Activated effector memory CD4-positive, alpha-beta T cell treated with anti-CD3 and anti-CD28 coated beads, Interleukin-2, amount 50 U/mL, for 16 hours (primary cell): Measurements from ENCODE around the gene CAMTA1.

Experiments
- DNase-seq: peaks from one replicate; pipeline ENCODE4 v3.0.0-alpha.2; 2020

CAMTA1 gene

DNA sequence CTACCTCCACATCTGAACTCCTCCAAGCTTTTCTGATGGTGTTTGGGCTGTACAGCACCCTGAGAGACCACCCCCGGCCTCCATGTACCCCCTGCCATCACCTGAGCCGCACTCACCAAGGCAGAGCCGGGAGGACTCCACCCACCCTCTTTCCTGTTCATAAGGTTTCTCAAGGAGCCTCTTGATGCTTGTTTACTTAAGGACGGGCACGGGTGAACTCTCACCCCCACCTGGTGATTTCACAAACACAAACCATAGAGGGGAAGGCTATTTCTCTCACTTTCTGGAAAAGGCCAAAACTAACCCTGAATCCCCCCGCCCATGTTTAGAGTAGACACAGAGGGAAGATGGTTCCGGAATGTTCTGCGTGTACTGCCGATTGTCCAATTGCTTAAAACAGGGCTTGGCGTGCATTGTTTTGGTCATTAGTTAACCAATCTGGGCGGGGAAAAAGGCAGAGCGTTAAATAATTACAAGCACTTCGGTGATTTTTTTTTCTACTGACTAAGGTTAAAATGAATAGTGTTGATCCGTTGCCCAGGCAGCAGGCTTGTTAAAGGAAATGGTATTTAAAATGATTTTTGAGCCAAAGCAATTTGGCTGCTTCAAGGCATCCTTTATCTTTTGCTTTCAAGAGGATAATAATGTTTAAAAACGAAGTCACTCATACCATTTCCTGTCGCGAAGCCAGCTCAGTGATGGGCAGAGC, 706.0 kb downstream of the CAMTA1 start:
- no peak for DNase-seq

- no peak for DNase-seq
Measured at GRCh38 chr1:7491818-7492173, 706.5 kb downstream of the CAMTA1 start.

DNA sequence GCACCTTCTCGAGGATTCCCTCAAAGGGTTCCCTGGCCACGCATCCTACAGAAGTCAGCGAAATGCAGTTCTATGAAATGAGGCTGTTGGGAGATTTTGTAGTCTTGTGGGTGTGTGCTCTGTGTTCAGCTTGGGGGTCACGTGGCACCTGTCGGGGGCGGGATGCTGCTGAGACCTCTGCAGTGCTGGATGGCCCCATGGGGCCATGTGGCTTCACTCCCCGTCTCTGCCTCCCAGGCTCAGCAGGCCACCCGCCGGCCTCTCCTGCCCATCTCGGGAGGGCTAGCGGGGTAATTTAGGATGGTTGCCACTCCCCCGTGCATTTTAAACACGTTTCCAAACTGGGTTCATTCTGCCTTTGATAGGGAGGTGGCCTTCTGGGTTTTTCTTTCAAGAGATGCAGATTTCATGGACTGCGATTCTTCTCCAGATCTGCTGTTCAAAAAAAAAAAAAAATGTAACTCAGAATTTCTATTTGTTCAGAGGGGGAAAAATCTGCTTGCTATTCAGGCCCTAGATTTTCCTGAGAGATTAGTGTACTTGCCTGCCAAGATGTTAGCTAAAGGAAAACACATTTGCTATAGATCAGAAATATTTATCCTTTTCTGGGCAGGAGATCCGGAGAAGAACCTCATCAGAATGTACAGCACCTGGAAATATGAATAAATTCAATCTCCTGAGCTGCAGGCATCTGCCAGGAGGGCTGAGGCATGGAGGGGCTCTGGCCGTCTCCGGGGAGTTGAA, 708.6 kb downstream of the CAMTA1 start:
- no peak for DNase-seq

DNA sequence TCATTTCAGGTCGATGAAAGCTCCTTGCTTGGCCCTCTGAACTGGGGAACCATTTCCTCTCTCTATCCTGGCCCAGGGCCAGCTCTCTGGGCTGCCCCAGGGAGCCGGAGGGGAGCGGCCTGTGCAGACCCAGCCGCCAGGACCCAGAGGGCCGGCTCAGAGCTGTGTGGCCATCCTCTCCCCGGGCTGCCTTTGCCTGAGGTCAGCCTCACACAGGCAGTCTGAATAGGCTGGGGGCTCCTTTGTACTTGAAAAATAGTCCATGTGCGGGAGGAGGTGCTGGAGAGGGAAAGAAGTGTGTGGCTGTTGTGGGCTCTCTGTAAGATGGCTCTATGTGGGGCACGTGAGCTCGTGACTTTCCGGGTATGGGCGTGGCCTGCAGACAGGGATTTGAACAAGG, 710.7 kb downstream of the CAMTA1 start:
- DNase-seq: no peak

DNA sequence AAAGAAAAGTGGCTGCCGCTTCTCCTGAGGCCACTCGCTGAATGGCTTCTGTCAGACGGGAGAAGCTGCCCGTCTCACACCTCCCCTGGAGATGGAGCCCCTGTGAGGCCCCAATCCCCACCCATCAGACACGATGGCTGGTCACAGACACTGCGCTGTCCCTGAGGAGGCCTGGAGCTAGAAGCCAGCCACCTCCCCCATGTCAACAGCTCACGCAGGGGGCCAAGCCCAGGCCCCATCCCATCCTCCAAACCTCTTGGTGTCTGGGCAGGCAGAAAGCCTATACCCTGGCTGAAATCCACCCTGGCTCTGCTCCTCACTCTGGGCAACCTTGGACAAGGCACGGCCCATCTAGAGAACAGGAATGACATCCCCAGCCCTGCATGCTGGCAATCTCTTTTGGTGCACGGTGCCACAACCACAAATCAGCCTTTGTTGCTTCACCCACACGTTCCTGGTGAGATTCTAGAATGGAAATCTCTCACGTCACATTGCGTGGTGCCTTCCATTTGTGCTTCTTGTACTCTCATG, 711.9 kb downstream of the CAMTA1 start:
- no peak for DNase-seq

DNA sequence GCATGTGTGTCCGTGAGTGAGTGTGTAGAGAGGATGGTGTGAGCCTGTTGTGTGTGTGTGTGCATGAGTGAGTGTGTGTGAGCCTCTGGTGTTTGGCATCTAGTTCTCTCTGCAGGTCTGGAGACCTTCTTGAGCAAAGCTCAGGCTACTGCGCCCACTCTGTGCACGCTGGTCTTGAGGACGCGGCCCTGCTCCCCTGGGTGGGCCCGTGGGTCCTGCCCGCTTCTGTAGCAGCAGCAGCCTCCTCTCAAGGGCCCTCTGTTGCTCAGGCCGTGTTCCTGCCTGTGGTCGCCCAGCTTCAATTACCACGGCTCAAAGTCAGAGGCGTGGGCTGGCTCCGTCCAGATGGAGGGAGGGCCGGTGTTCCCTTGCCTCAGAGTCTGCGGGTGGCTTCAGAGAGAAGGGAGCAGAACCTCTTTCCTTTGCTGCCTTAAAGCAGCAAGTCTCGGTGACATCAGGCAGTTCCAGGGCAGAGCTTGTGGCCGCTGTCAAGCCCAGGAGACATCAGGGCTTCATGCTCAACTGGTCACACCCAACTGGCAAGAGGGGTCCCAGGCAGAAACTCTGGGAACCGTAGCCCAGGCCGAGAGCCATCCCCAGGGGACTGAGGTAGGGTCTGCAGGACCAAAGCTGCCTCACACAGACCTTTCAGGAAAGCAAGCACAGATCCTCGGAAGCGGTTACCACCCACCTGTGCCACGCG, 715.3 kb downstream of the CAMTA1 start:
- DNase-seq: no peak

- DNase-seq: no peak
Measured at GRCh38 chr1:7501084-7501491, 715.8 kb downstream of the CAMTA1 start.

GRCh38 chr1:7501723-7502603, 716.7 kb downstream of the CAMTA1 start:
- no peak for DNase-seq

GRCh38 chr1:7503691-7504437, 718.6 kb downstream of the CAMTA1 start:
- DNase-seq: no peak

- no peak for DNase-seq
Measured at GRCh38 chr1:7504438-7504720, 719.1 kb downstream of the CAMTA1 start.

- no peak for DNase-seq
Measured at GRCh38 chr1:7505094-7505770, 720.0 kb downstream of the CAMTA1 start.

DNA sequence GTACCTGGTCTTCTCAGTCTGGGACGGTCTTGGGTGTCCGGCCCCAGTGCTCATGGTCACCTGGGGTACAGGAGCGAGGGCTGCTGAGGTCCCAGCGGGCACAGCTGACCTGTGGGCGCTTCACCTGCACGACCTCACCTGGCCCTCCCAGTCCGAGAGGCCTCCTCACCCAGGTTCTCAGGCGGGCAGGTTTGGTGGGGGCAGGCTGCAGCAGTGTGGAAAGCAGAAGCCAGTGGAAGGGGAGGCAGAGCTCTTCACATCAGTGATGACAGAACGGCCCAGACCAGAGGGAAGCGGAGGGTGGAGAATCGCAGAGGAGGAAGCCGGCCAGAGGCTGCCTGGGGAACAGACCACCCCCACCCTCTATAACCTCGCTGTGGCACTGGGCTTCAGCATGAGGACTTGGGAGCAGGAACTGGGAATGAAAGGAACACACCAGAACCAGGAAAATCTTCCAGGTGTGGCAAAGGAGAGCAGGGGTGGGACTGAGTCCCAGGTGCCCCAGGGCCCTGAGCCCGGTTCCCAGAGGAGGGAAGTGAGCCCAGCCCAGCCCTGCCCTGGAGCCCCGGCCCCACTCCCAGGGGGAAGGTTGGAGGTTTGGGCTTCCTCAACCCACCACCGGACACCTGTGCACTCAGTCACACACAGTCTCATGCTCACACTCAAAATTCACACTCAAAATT, 720.7 kb downstream of the CAMTA1 start:
- no peak for DNase-seq

DNA sequence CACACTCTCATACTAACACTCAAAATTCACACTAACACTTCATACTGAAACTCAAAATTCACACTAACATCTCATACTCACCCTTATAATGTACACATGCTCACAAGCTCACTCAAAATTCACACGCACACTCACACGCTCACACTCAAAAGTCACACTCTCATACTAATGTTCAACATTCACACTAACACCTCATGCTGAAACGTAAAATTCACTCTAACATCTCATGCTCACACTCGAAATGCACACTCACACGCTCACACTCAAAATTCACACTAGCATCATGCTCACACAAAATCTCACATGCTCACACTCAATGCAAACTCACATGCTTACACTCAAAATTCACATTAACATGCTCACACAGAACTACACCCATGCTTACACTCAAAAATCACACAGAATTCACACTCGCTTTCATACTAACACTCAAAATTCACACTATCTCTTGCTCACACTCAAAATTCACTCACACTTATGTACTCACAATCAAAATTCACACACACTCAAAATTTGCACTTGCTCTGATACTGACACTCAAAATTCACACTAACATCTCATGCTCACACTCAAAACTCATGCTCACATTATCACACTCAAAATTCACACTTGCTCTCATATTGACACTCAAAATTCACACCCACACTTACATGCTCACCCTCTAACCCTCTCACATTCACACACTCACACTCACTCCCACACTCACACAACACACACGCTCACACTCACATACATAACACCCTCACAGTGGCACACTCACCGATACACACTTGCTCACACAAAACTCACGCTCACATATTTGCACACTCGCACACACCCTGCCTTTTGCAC, 721.4 kb downstream of the CAMTA1 start:
- DNase-seq: no peak

- no peak for DNase-seq
Measured at GRCh38 chr1:7507285-7508019, 722.2 kb downstream of the CAMTA1 start.

DNA sequence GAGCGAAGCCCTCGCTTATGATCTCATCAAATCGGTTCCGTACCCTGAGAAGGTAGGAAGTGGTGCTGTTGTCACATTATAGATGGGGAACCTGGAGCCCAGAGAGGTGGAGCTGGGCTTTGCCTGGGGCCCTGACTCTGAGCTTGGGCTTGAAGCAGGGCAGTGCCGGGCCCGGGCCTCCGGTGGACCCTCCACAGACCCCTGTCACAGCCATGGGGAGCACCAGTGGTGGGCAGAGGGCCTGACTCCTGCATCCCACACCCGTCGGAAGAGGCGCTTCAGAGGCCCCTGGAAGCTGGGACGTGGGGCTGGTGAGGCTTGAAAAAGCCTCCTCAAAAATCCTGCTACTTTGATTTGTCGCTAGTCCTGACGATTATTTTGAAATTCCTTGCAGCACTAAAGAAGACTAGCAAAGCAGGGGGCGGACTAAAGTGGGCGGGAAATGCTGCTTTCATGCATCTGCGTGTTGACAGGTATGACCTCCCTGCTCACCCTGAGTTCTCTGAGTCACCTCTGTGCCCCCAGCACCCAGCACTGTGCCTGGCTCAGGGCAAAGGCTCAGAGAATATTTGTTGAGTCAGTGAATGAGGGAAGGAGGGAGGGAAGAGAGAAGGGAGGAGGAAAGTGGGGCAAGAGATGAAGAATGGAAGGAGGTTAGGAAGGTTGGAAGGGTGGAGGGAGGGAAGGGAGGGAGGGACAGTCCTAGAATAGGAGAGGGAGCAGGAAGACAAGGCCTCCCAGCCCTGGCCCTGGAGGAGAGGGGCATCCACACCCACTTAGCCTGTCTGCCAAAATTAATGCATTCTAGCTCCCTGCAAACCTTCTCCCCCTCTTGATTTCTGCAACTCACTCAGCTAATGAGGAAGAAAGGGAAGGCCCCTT, 723.0 kb downstream of the CAMTA1 start:
- no peak for DNase-seq

- no peak for DNase-seq
Measured at GRCh38 chr1:7508934-7509519, 723.8 kb downstream of the CAMTA1 start.

- no peak for DNase-seq
Measured at GRCh38 chr1:7509598-7509997, 724.3 kb downstream of the CAMTA1 start.

GRCh38 chr1:7510389-7510931, 725.2 kb downstream of the CAMTA1 start:
- no peak for DNase-seq
